Esophagus (tissue), 2 donors: ENCODE data around the gene SLC8B1. TPM values are rescaled to one million over a fixed set of nuclear protein-coding genes. Genes with fewer than 3 reads are reported as not detected.

Source experiments
- H3K27ac ChIP-seq, 2 donors: one replicate each; pipeline ENCODE4 v1.5.1; 2013; ENCODE audit warnings: low read depth in 2 of 2, mild to moderate bottlenecking in 2 of 2, inconsistent platforms in 1 of 2, low read length in 1 of 2, moderate library complexity in 1 of 2
- H3K27me3 ChIP-seq, 2 donors: one replicate each; pipeline ENCODE4 v1.6.1; 2013; ENCODE audit warnings: low read length in 2 of 2, control low read depth in 1 of 2, mild to moderate bottlenecking in 1 of 2; ENCODE audit not compliant: insufficient read depth in 2 of 2, control insufficient read depth in 1 of 2
- H3K36me3 ChIP-seq, 2 donors: one replicate each; pipeline ENCODE4 v1.6.1; 2013; ENCODE audit warnings: low read length in 1 of 2; ENCODE audit not compliant: control insufficient read depth in 2 of 2, insufficient read depth in 2 of 2
- H3K4me1 ChIP-seq, 2 donors: one replicate each; pipeline ENCODE4 v1.6.1; 2013; ENCODE audit warnings: low read length in 1 of 2; ENCODE audit not compliant: control insufficient read depth in 2 of 2, insufficient read depth in 2 of 2
- H3K4me3 ChIP-seq, 2 donors: one replicate each; pipeline ENCODE4 v1.5.1; 2013; ENCODE audit warnings: low read length in 2 of 2, mild to moderate bottlenecking in 2 of 2, low read depth in 1 of 2, moderate library complexity in 1 of 2
- H3K9me3 ChIP-seq, 2 donors: one replicate each; pipeline ENCODE4 v1.6.1; 2013; ENCODE audit warnings: mild to moderate bottlenecking in 2 of 2, low read depth in 1 of 2, low read length in 1 of 2, moderate library complexity in 1 of 2; ENCODE audit not compliant: control insufficient read depth in 2 of 2, insufficient read depth in 1 of 2
- WGBS, 2 donors: extraction: QIAGEN DNeasy Blood & Tissue Kit; methylation state at CpG; one replicate each; pipeline ENCODE4 v1.1.7; 2013; 5-methylcytosine and 5-hydroxymethylcytosine counted together
- polyA plus RNA-seq, 2 donors: library from polyadenylated mRNA; stranded (reverse); fragments of 200-250 nt; gene quantifications; one replicate each; pipeline ENCODE4 v1.2.3, GENCODE V29; 2013
- donor health status: healthy with polysubstance abuse.
- donor health status: Bipolar disorder and iron deficiency.

SLC8B1 gene
- polyA plus RNA-seq, 2 donors = 17.2 to 19.3 TPM

GRCh38 chr12:113298861-113299545 lies 35.9 kb downstream of the SLC8B1 start:
- H3K27me3 ChIP-seq = no peaks in the 10 kb centered on the region
- peaks cover 9 to 23% of the 10 kb centered on the region in 2 donors for H3K36me3 ChIP-seq
- peaks cover 5 to 14% of the 10 kb centered on the region in 2 donors for H3K4me1 ChIP-seq
- H3K4me3 ChIP-seq = no peak overlapping the region
- 51 to 60% methylated on average over 20 of the region's 20 CpGs for WGBS, 2 donors
- H3K9me3 ChIP-seq = no peaks in the 10 kb centered on the region
- H3K27ac ChIP-seq = peak overlapping the region; percentile 35 to 79

GRCh38 chr12:113298472-113298817 lies 36.5 kb downstream of the SLC8B1 start:
- Histone ChIP-seq H3K4me1 (peaks cover 5 to 14% of the 10 kb centered on the region in 2 donors), H3K36me3 (peaks cover 12 to 25% of the 10 kb centered on the region in 2 donors), H3K27ac (no peak overlapping the region), H3K9me3 (no peaks in the 10 kb centered on the region), H3K4me3 (no peak overlapping the region), H3K27me3 (no peaks in the 10 kb centered on the region)
- 84% methylated on average over 5 of the region's 5 CpGs for WGBS, 2 donors

- Histone ChIP-seq H3K27ac (no peak overlapping the region), H3K9me3 (no peaks in the 10 kb centered on the region), H3K4me3 (no peak overlapping the region), H3K36me3 (peaks cover 16 to 31% of the 10 kb centered on the region in 2 donors), H3K4me1 (peaks cover 5 to 14% of the 10 kb centered on the region in 2 donors), H3K27me3 (no peaks in the 10 kb centered on the region)
- WGBS, 2 donors = 84 to 87% methylated on average over 13 of the region's 13 CpGs
Measured at GRCh38 chr12:113297621-113298471, 37.1 kb downstream of the SLC8B1 start.

- H3K36me3 ChIP-seq = peaks cover 18 to 37% of the 10 kb centered on the region in 2 donors
- WGBS, 2 donors = 78 to 87% methylated on average over 9 of the region's 9 CpGs
Measured at GRCh38 chr12:113297214-113297587, 37.7 kb downstream of the SLC8B1 start.

GRCh38 chr12:113296557-113297213 lies 38.2 kb downstream of the SLC8B1 start:
- Histone ChIP-seq H3K27me3 (no peaks in the 10 kb centered on the region), H3K4me1 (peaks cover 5 to 14% of the 10 kb centered on the region in 2 donors), H3K9me3 (no peaks in the 10 kb centered on the region), H3K36me3 (peaks cover 15 to 39% of the 10 kb centered on the region in 2 donors), H3K4me3 (no peak overlapping the region), H3K27ac (no peak overlapping the region)
- 89 to 91% methylated on average over 23 of the region's 23 CpGs for WGBS, 2 donors

More at GRCh38 chr12:113297214-113297587, 37.7 kb downstream of the SLC8B1 start:
- no peak overlapping the region for H3K27ac ChIP-seq
- peaks cover 5 to 14% of the 10 kb centered on the region in 2 donors for H3K4me1 ChIP-seq
- H3K27me3 ChIP-seq = no peaks in the 10 kb centered on the region
- H3K4me3 ChIP-seq = no peak overlapping the region
- H3K9me3 ChIP-seq = no peaks in the 10 kb centered on the region

- Histone ChIP-seq H3K4me3 (no peak overlapping the region), H3K4me1 (peaks cover 5 to 14% of the 10 kb centered on the region in 2 donors), H3K27ac (no peak overlapping the region), H3K9me3 (no peaks in the 10 kb centered on the region), H3K36me3 (peaks cover 20 to 45% of the 10 kb centered on the region in 2 donors), H3K27me3 (no peaks in the 10 kb centered on the region)
- WGBS, 2 donors = 86 to 91% methylated on average over 24 of the region's 24 CpGs
Measured at GRCh38 chr12:113295886-113296556, 38.9 kb downstream of the SLC8B1 start.

- Histone ChIP-seq H3K4me1 (no peaks in the 10 kb centered on the region), H3K36me3 (peaks cover 27 to 62% of the 10 kb centered on the region in 2 donors), H3K4me3 (no peak overlapping the region), H3K27ac (no peak overlapping the region), H3K9me3 (no peaks in the 10 kb centered on the region), H3K27me3 (no peaks in the 10 kb centered on the region)
- whole genome bisulfite sequencing, 2 donors = 96 to 97% methylated on average over 10 of the region's 10 CpGs
Measured at GRCh38 chr12:113293100-113293499, 41.8 kb downstream of the SLC8B1 start.

GRCh38 chr12:113292547-113292946 lies 42.4 kb downstream of the SLC8B1 start:
- 88 to 91% methylated on average over 7 of the region's 7 CpGs for WGBS, 2 donors
- no peaks in the 10 kb centered on the region for H3K9me3 ChIP-seq
- no peak overlapping the region for H3K27ac ChIP-seq
- H3K4me1 ChIP-seq = no peaks in the 10 kb centered on the region
- H3K4me3 ChIP-seq = no peak overlapping the region
- no peaks in the 10 kb centered on the region for H3K27me3 ChIP-seq
- H3K36me3 ChIP-seq = peaks cover 27 to 65% of the 10 kb centered on the region in 2 donors

GRCh38 chr12:113292091-113292490 lies 42.8 kb downstream of the SLC8B1 start:
- H3K27me3 ChIP-seq = no peaks in the 10 kb centered on the region
- no peaks in the 10 kb centered on the region for H3K4me1 ChIP-seq
- no peaks in the 10 kb centered on the region for H3K9me3 ChIP-seq
- 68 to 74% methylated on average over 6 of the region's 6 CpGs for WGBS, 2 donors
- no peak overlapping the region for H3K4me3 ChIP-seq
- H3K27ac ChIP-seq = no peak overlapping the region
- peaks cover 27 to 68% of the 10 kb centered on the region in 2 donors for H3K36me3 ChIP-seq
